ENCODE measurements around the gene WDR75. TPM values are rescaled to one million over a fixed set of nuclear protein-coding genes. Genes with fewer than 3 reads are reported as not detected.
A peak's percentile ranks its signal among the peaks of the same experiment; 100 is the strongest.

Gene WDR75
- total and polyA plus RNA-seq, 9 donors: 29.1 to 39.6 (median 34.5) TPM

DNA sequence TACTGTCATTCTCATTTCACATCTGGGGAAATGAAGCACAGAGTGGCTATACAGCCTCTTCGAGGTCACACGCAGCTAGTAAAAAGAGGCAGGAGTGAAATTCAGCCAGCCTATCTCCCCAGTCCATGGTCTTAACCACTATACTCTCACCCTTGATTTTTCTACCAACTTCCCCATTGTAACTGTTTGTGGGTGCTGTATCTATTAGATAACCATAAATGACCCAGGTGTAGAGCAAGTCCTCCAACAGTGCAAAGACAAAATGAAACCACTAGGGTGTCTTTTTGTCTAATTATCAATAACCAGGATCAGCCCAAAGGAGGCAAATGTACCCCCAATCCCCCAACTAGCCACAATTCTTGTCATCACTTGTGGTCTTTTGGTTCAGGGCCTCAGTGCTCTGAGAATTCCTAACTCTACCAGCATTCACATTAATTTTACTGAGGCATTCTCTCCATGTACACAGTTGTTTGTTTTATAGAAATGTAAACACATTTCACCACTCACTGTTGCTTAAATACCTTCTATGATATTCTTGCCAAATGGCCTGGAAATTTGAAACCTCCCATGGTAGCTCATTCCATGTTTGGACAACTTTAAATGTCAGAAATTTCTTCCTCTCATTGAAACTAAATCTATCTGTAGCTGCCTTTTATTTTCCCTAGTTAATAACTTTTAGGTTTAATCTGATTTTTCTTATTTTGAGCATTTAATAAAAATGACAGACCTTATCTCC, 80.6 kb downstream of the WDR75 start:
- Histone ChIP-seq H3K27me3 (ENCODE audit: control insufficient read depth, insufficient read depth, low read length) (no peaks in the 10 kb centered on the region), H3K36me3 (ENCODE audit: control insufficient read depth, insufficient read depth, low read length) (no peaks in the 10 kb centered on the region), H3K9me3 (replicated peaks; ENCODE audit: control insufficient read depth, low read depth, low read length) (no peaks in the 10 kb centered on the region), H3K4me3 (ENCODE audit: low read length) (no peak overlapping the region), H3K4me1 (ENCODE audit: control insufficient read depth, insufficient read depth, low read length) (peaks cover 2% of the 10 kb centered on the region), H3K27ac (ENCODE audit: low read length) (no peak overlapping the region)
- DNase-seq: no peak
- no CpG with 5 or more reads among the region's 2 CpGs for WGBS (ENCODE audit: insufficient coverage)

DNA sequence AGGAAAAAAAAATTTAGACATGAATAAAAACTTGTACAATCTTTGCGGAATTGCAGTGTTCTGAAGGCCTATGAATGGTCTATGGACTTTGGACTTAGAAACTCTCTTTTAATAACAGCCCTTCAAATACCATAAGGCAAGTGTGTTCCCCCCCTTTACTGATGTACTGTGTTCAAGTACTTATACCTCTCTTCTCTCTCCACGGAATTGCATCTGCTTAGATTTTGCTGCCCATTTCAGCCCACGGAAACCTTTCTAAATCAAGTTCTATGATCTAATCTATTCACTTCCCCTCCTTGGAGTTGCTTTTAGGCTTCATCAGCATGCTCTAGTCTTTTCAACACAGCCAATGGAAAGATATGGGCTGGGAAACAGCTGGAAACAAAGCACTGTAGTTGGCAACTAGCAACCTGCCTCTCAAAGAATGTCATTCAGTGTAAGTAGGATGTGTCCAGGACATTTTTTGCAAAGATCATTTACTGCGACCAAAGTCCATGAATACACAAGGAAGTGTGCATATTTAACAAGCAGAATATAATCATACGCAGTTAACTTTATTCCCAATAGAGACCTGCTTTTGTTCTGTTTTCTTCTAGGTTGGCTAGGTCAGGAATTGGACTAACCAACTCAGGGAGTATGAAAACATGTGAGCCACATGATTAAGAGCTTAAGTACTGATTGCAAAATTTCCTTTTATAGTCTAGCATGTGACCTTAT, 81.3 kb downstream of the WDR75 start:
- H3K4me1 ChIP-seq (ENCODE audit: control insufficient read depth, insufficient read depth, low read length): peaks cover 5% of the 10 kb centered on the region
- no peaks in the 10 kb centered on the region for H3K36me3 ChIP-seq (ENCODE audit: control insufficient read depth, insufficient read depth, low read length)
- no peak overlapping the region for H3K27ac ChIP-seq (ENCODE audit: low read length)
- 43% methylated on average over 1 of the region's 5 CpGs for WGBS (ENCODE audit: insufficient coverage)
- DNase-seq: peak; percentile 74
- H3K27me3 ChIP-seq (ENCODE audit: control insufficient read depth, insufficient read depth, low read length): no peaks in the 10 kb centered on the region
- no peak overlapping the region for H3K4me3 ChIP-seq (ENCODE audit: low read length)
- no peaks in the 10 kb centered on the region for H3K9me3 ChIP-seq (replicated peaks; ENCODE audit: control insufficient read depth, low read depth, low read length)

DNA sequence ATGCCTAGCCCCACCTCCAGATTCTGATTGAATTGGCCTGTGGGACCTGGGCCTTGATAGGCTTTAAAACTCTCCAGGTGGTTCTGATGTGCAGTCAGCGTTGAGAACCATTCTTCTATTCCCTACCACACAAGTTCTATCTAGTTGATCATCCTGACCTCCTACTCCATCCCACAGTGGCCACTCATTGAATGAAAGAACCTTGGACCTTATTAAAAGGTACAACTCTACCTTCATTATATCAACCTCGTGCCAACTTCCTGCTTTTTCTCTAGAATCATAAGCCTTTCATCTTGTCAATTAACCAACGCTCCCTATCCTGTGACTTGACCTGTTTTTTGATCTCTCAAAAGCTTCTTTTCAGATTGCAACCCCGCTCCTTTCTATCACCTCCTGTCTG, 83.5 kb downstream of the WDR75 start:
- H3K4me3 ChIP-seq (ENCODE audit: low read length): no peak overlapping the region
- H3K36me3 ChIP-seq (ENCODE audit: control insufficient read depth, insufficient read depth, low read length): no peaks in the 10 kb centered on the region
- H3K4me1 ChIP-seq (ENCODE audit: control insufficient read depth, insufficient read depth, low read length): peaks cover 5% of the 10 kb centered on the region
- 70% methylated on average over 4 of the region's 4 CpGs for WGBS (ENCODE audit: insufficient coverage)
- H3K27me3 ChIP-seq (ENCODE audit: control insufficient read depth, insufficient read depth, low read length): no peaks in the 10 kb centered on the region
- DNase-seq: no peak
- H3K9me3 ChIP-seq (replicated peaks; ENCODE audit: control insufficient read depth, low read depth, low read length): no peaks in the 10 kb centered on the region
- no peak overlapping the region for H3K27ac ChIP-seq (ENCODE audit: low read length)

Other genes starting within 250 kb of the WDR75 start
- 37.4 TPM for gene SLC40A1, start 139.3 kb downstream of the WDR75 start, total RNA-seq
- gene SLC40A1, start 139.3 kb downstream of the WDR75 start, polyA plus RNA-seq (ENCODE audit: insufficient read depth in 1 of 8, insufficient read length in 8 of 8, low replicate concordance in 1 of 8): 10 to 100 TPM; 36.6 to 65.9 (median 47.1) TPM
- 49.7 TPM for gene ASNSD1, start 220.0 kb downstream of the WDR75 start, total RNA-seq
- 10 to 100 TPM; 32.1 to 45.1 (median 38.2) TPM for gene ASNSD1, start 220.0 kb downstream of the WDR75 start, polyA plus RNA-seq (ENCODE audit: insufficient read depth in 1 of 8, insufficient read length in 8 of 8, low replicate concordance in 1 of 8)
- gene ANKAR, start 233.2 kb downstream of the WDR75 start, total RNA-seq: 16.3 TPM
- 1 to 10 TPM; 3.7 to 8.9 (median 5.2) TPM for gene ANKAR, start 233.2 kb downstream of the WDR75 start, polyA plus RNA-seq (ENCODE audit: insufficient read depth in 1 of 8, insufficient read length in 8 of 8, low replicate concordance in 1 of 8)